H9 (cell line): ENCODE measurements around the gene PARG. TPM values are rescaled to one million over a fixed set of nuclear protein-coding genes. Genes with fewer than 3 reads are reported as not detected.
A peak's percentile ranks its signal among the peaks of the same experiment; 100 is the strongest.
"Not testable (repeated sequence)": the region's sequence is repeated elsewhere in the genome, so short reads cannot be mapped to it uniquely, and the experiment has no call there.

ENCODE experiments used
- DNase-seq: peaks from one replicate; pipeline ENCODE4 v3.0.0-alpha.2; 2017
- H2AFZ ChIP-seq: one replicate; pipeline ENCODE4 v1.6.1; 2013; ENCODE audit warnings: mild to moderate bottlenecking, low read length, control low read depth, moderate library complexity
- H2AK5ac ChIP-seq: 2 replicates; pipeline ENCODE4 v1.6.1; 2013; ENCODE audit warnings: low read length, control low read depth, mixed read lengths; ENCODE audit not compliant: insufficient read length
- H2BK120ac ChIP-seq: one replicate; pipeline ENCODE4 v1.6.1; 2013; ENCODE audit warnings: low read depth, mild to moderate bottlenecking, low read length, control low read depth, inconsistent platforms; ENCODE audit not compliant: poor library complexity, severe bottlenecking
- H2BK12ac ChIP-seq: 2 replicates; pipeline ENCODE4 v1.6.1; 2013; ENCODE audit warnings: low read length, control low read depth, mixed read lengths, low read depth; ENCODE audit not compliant: insufficient read length
- H2BK15ac ChIP-seq: 2 replicates; pipeline ENCODE4 v1.6.1; 2013; ENCODE audit warnings: low read depth, low read length, control low read depth
- H2BK20ac ChIP-seq: one replicate; pipeline ENCODE4 v1.6.1; 2013; ENCODE audit warnings: low read depth, mild to moderate bottlenecking, low read length, control low read depth, inconsistent platforms; ENCODE audit not compliant: poor library complexity, severe bottlenecking
- H2BK5ac ChIP-seq: 2 replicates; pipeline ENCODE4 v1.6.1; 2013; ENCODE audit warnings: low read length, control low read depth, mixed read lengths; ENCODE audit not compliant: insufficient read length
- H3K14ac ChIP-seq: 2 replicates; pipeline ENCODE4 v1.6.1; 2013; ENCODE audit warnings: low read length, control low read depth; ENCODE audit not compliant: insufficient read depth
- H3K18ac ChIP-seq: 2 replicates; pipeline ENCODE4 v1.6.1; 2013; ENCODE audit warnings: low read depth, mild to moderate bottlenecking, mixed read lengths, low read length, control low read depth; ENCODE audit not compliant: insufficient read length
- H3K23ac ChIP-seq: 2 replicates; pipeline ENCODE4 v1.6.1; 2013; ENCODE audit warnings: low read length, control low read depth, mixed read lengths, low read depth; ENCODE audit not compliant: insufficient read length
- H3K23me2 ChIP-seq: 2 replicates; pipeline ENCODE4 v1.6.1; 2013; ENCODE audit warnings: low read depth, mild to moderate bottlenecking, mixed read lengths, low read length, control low read depth; ENCODE audit not compliant: insufficient read length, poor library complexity, severe bottlenecking
- H3K27ac ChIP-seq: 2 replicates; pipeline ENCODE4 v1.5.1; 2013; ENCODE audit warnings: low read length, control low read depth, mixed read lengths, low read depth; ENCODE audit not compliant: insufficient read length
- H3K27me3 ChIP-seq: 2 replicates; pipeline ENCODE4 v1.6.1; 2013; ENCODE audit warnings: low read length, control low read depth, inconsistent platforms; ENCODE audit not compliant: insufficient read depth
- H3K4ac ChIP-seq: 2 replicates; pipeline ENCODE4 v1.6.1; 2013; ENCODE audit warnings: low read depth, mild to moderate bottlenecking, control low read depth, inconsistent platforms, low read length, moderate library complexity
- H3K4me1 ChIP-seq: 2 replicates; pipeline ENCODE4 v1.6.1; 2013; ENCODE audit warnings: low read length, control low read depth, inconsistent platforms; ENCODE audit not compliant: insufficient read depth
- H3K4me2 ChIP-seq: 2 replicates; pipeline ENCODE4 v1.6.1; 2013; ENCODE audit warnings: low read length, control low read depth, mixed read lengths; ENCODE audit not compliant: insufficient read length, insufficient read depth
- H3K56ac ChIP-seq: 2 replicates; pipeline ENCODE4 v1.6.1; 2013; ENCODE audit warnings: low read depth, mild to moderate bottlenecking, mixed read lengths, low read length, control low read depth; ENCODE audit not compliant: insufficient read length
- H3K79me1 ChIP-seq: 2 replicates; pipeline ENCODE4 v1.6.1; 2013; ENCODE audit warnings: low read depth, mild to moderate bottlenecking, moderate library complexity, low read length, control low read depth, inconsistent platforms; ENCODE audit not compliant: insufficient read depth, poor library complexity, severe bottlenecking
- H3K79me2 ChIP-seq: 2 replicates; pipeline ENCODE4 v1.6.1; 2013; ENCODE audit warnings: low read length, control low read depth, inconsistent platforms; ENCODE audit not compliant: insufficient read depth
- H3K9ac ChIP-seq: 2 replicates; pipeline ENCODE4 v1.6.1; 2013; ENCODE audit warnings: low read length, control low read depth, mixed read lengths; ENCODE audit not compliant: insufficient read length; ENCODE audit errors: extremely low read depth
- H3K9me3 ChIP-seq: one replicate; pipeline ENCODE4 v1.6.1; 2013; ENCODE audit warnings: low read depth, low read length, inconsistent platforms; ENCODE audit not compliant: control insufficient read depth
- H3T11ph ChIP-seq: one replicate; pipeline ENCODE4 v1.6.1; 2013; ENCODE audit warnings: mild to moderate bottlenecking, low read length, control low read depth, inconsistent platforms
- H4K20me1 ChIP-seq: one replicate; pipeline ENCODE4 v1.6.1; 2013; ENCODE audit not compliant: control insufficient read depth, insufficient read length, insufficient read depth
- H4K5ac ChIP-seq: 2 replicates; pipeline ENCODE4 v1.6.1; 2013; ENCODE audit warnings: low read depth, mild to moderate bottlenecking, mixed read lengths, low read length, control low read depth; ENCODE audit not compliant: insufficient read length
- H4K8ac ChIP-seq: replicated peaks from 2 replicates; pipeline ENCODE4 v1.6.1; 2013; ENCODE audit warnings: low read length, control low read depth, mixed read lengths, low read depth; ENCODE audit not compliant: insufficient read length
- H4K91ac ChIP-seq: 2 replicates; pipeline ENCODE4 v1.6.1; 2013; ENCODE audit warnings: low read depth, mild to moderate bottlenecking, moderate library complexity, mixed read lengths, low read length, control low read depth; ENCODE audit not compliant: insufficient read length
- H3K27ac Mint-ChIP-seq, 3 experiments: 2 replicates in 2 of 3; 3 replicates in 1 of 3; pipeline ENCODE4 v1.8.0; 2020 to 2021; ENCODE audit warnings: mixed read lengths in 3 of 3, mild to moderate bottlenecking in 1 of 3, moderate library complexity in 1 of 3
- H3K27me3 Mint-ChIP-seq: 2 replicates; pipeline ENCODE4 v1.8.0; 2021; ENCODE audit warnings: low read depth, mild to moderate bottlenecking, moderate library complexity, mixed read lengths
- H3K36me3 Mint-ChIP-seq, 3 experiments: 2 replicates in 2 of 3; 3 replicates in 1 of 3; pipeline ENCODE4 v1.8.0; 2020 to 2021; ENCODE audit warnings: low read depth in 3 of 3, mixed read lengths in 3 of 3; ENCODE audit not compliant: insufficient read depth in 1 of 3
- H3K4me1 Mint-ChIP-seq, 2 experiments: 2 replicates each; pipeline ENCODE4 v1.8.0; 2020; ENCODE audit warnings: mixed read lengths in 2 of 2
- H3K4me3 Mint-ChIP-seq, 2 experiments: 2 replicates in 1 of 2; 3 replicates in 1 of 2; pipeline ENCODE4 v1.8.0; 2020 to 2021; ENCODE audit warnings: mild to moderate bottlenecking in 2 of 2, mixed read lengths in 2 of 2, moderate library complexity in 1 of 2
- H3K9me3 Mint-ChIP-seq, 2 experiments: 2 replicates in 1 of 2; 3 replicates in 1 of 2; pipeline ENCODE4 v1.8.0; 2020; ENCODE audit warnings: mild to moderate bottlenecking in 2 of 2, mixed read lengths in 2 of 2, moderate library complexity in 1 of 2
- WGBS: extraction: QIAGEN DNeasy Blood & Tissue Kit; methylation state at CpG from one replicate; pipeline ENCODE4 v1.1.7; 2013; ENCODE audit warnings: missing lambda C conversion rate, low lambda C conversion rate, mixed read lengths; ENCODE audit not compliant: insufficient read length; ENCODE audit errors: extremely low coverage; 5-methylcytosine and 5-hydroxymethylcytosine counted together
- total RNA-seq: library from RNA; stranded (reverse); gene quantifications from 2 replicates; pipeline ENCODE4 v1.2.1, GENCODE V29; 2021

The PARG gene
- total RNA-seq, 1 experiment from 2014 or later = 48.3 TPM

DNA sequence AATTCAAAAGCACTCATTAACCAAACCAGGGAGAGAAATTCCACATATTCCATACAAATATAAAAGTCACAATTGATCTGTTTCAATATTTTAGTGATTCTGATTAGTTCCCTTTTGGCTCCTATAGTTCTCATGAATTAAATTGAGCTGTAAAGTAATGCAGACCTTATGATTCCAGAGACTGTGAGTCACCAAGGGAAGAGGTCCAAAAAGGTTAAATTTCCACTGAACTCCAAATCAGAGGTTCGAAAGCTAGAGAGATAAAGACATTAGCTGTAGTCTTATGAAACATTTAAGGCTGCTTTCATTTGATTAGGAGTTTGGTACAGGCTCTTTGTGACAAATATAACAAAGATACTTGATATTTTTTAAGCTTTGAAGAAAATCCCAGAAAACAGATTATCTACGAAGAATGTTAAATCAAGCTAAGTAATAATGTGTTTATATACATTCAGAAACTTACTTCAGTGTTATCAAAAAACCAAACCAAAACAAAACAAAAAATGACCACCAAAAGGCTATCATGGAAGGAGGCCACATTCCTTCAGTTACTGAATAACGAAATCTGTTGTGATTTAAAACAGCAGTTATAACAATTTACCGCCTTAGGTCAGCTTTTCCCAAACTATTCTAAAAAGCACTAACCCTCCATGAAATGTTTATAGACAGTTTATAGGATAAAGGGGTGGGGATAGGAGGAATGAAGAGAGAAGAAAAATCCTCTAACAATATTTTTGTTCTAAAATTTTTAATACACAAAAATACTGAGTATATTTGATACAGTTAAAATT, 33.3 kb downstream of the PARG start:
- H3K23me2 ChIP-seq, H3K27me3 ChIP-seq, H3K56ac ChIP-seq, H2BK120ac ChIP-seq, H3K14ac ChIP-seq, H3K9me3 ChIP-seq, H2BK5ac ChIP-seq, H3K4me2 ChIP-seq, H3K23ac ChIP-seq, H3K4me1 Mint-ChIP-seq, H3K4ac ChIP-seq, H4K5ac ChIP-seq, H2BK20ac ChIP-seq, H2BK15ac ChIP-seq, H3K9me3 Mint-ChIP-seq, H3K18ac ChIP-seq, H2BK12ac ChIP-seq, H3K4me3 Mint-ChIP-seq, H3K27me3 Mint-ChIP-seq, DNase-seq, H4K91ac ChIP-seq, H3K79me2 ChIP-seq, H3K27ac ChIP-seq, H2AK5ac ChIP-seq, H2AFZ ChIP-seq, H3K79me1 ChIP-seq, H3K27ac Mint-ChIP-seq, H3K4me1 ChIP-seq, H4K20me1 ChIP-seq, H3K36me3 Mint-ChIP-seq, H3K9ac ChIP-seq, H4K8ac ChIP-seq, H3T11ph ChIP-seq: not testable (repeated sequence)
- no CpG with 5 or more reads among the region's 4 CpGs for WGBS

DNA sequence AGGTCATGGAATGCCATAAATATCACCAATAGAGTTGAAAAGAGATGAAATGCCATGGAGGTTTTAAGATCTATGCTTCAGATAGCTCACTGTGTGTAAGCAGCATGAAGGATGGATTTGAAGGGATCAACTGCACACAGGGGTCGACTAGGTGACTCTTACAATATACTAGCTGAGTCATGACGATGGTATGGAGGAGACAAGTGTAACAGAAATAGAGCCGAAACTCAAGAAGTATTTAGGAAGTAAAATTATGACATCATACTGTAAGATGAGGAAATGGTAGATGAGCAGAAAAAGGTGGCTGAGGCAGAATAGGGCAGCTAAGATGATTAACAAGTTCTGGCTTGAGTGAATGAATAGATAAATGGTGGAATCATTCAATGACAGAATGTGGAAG, 38.0 kb downstream of the PARG start:
- not testable (repeated sequence) for H3T11ph ChIP-seq, H3K18ac ChIP-seq, H3K56ac ChIP-seq, H4K8ac ChIP-seq, H3K9me3 Mint-ChIP-seq, H3K79me2 ChIP-seq, H3K79me1 ChIP-seq, H3K4me1 Mint-ChIP-seq, H3K27me3 ChIP-seq, H4K91ac ChIP-seq, H3K14ac ChIP-seq, H3K27ac ChIP-seq, H3K9ac ChIP-seq, H2BK12ac ChIP-seq, H3K23me2 ChIP-seq, H3K9me3 ChIP-seq, H3K4ac ChIP-seq, H2AK5ac ChIP-seq, H3K4me1 ChIP-seq, H3K4me2 ChIP-seq, H2BK5ac ChIP-seq, H2BK20ac ChIP-seq, H2BK120ac ChIP-seq, H2BK15ac ChIP-seq, H3K23ac ChIP-seq, H2AFZ ChIP-seq, H4K20me1 ChIP-seq, H3K4me3 Mint-ChIP-seq, H3K36me3 Mint-ChIP-seq, DNase-seq, H4K5ac ChIP-seq, H3K27me3 Mint-ChIP-seq
- no CpG with 5 or more reads among the region's 3 CpGs for WGBS
- peak overlapping the region in 1 of 3 experiments; percentile 31; a peak in 1 of 7 replicates for H3K27ac Mint-ChIP-seq
